ENCODE measurements around the gene ADAMTS5. TPM values are rescaled to one million over a fixed set of nuclear protein-coding genes. Genes with fewer than 3 reads are reported as not detected.

Gene ADAMTS5
- total RNA-seq, 1 donor from 2014 or later = 17.3 TPM

- no peaks in the 10 kb centered on the region for H3K27me3 ChIP-seq (ENCODE audit: control insufficient read depth, insufficient read depth, low read length)
- no peaks in the 10 kb centered on the region for H3K36me3 ChIP-seq (ENCODE audit: control insufficient read depth, insufficient read depth, low read length)
- DNase-seq (ENCODE audit: low read depth) = no peak
- no peak for TF ChIP-seq CTCF (IDR thresholded peaks at IDR 0.05; ENCODE audit: insufficient read depth, low read length, poor library complexity, severe bottlenecking)
- no peak overlapping the region for H3K4me3 ChIP-seq (ENCODE audit: low read depth, low read length)
Measured at GRCh38 chr21:26956813-26957212, 10.1 kb downstream of the ADAMTS5 start.

- TF ChIP-seq CTCF (IDR thresholded peaks at IDR 0.05; ENCODE audit: insufficient read depth, low read length, poor library complexity, severe bottlenecking) = no peak
- Histone ChIP-seq H3K36me3 (ENCODE audit: control insufficient read depth, insufficient read depth, low read length) (no peaks in the 10 kb centered on the region), H3K4me3 (ENCODE audit: low read depth, low read length) (no peak overlapping the region), H3K27me3 (ENCODE audit: control insufficient read depth, insufficient read depth, low read length) (no peaks in the 10 kb centered on the region)
- no peak for DNase-seq (ENCODE audit: low read depth)
Measured at GRCh38 chr21:26956216-26956615, 10.7 kb downstream of the ADAMTS5 start.

GRCh38 chr21:26954662-26955121 is 12.2 kb downstream of the ADAMTS5 start:
- no peaks in the 10 kb centered on the region for H3K27me3 ChIP-seq (ENCODE audit: control insufficient read depth, insufficient read depth, low read length)

GRCh38 chr21:26952374-26953066 is 14.4 kb downstream of the ADAMTS5 start:
- DNase-seq (ENCODE audit: low read depth) = no peak
- no peaks in the 10 kb centered on the region for H3K36me3 ChIP-seq (ENCODE audit: control insufficient read depth, insufficient read depth, low read length)
- H3K27me3 ChIP-seq (ENCODE audit: control insufficient read depth, insufficient read depth, low read length) = no peaks in the 10 kb centered on the region
- H3K4me3 ChIP-seq (ENCODE audit: low read depth, low read length) = no peak overlapping the region
- TF ChIP-seq CTCF (IDR thresholded peaks at IDR 0.05; ENCODE audit: insufficient read depth, low read length, poor library complexity, severe bottlenecking) = no peak

More at GRCh38 chr21:26954662-26955121, 12.2 kb downstream of the ADAMTS5 start:
- Histone ChIP-seq H3K36me3 (ENCODE audit: control insufficient read depth, insufficient read depth, low read length) (no peaks in the 10 kb centered on the region), H3K4me3 (ENCODE audit: low read depth, low read length) (no peak overlapping the region)
- no peak for TF ChIP-seq CTCF (IDR thresholded peaks at IDR 0.05; ENCODE audit: insufficient read depth, low read length, poor library complexity, severe bottlenecking)
- no peak for DNase-seq (ENCODE audit: low read depth)

GRCh38 chr21:26949830-26950229 is 17.1 kb downstream of the ADAMTS5 start:
- H3K36me3 ChIP-seq (ENCODE audit: control insufficient read depth, insufficient read depth, low read length) = no peaks in the 10 kb centered on the region
- H3K4me3 ChIP-seq (ENCODE audit: low read depth, low read length) = no peak overlapping the region
- no peak for DNase-seq (ENCODE audit: low read depth)
- TF ChIP-seq CTCF (IDR thresholded peaks at IDR 0.05; ENCODE audit: insufficient read depth, low read length, poor library complexity, severe bottlenecking) = no peak
- no peaks in the 10 kb centered on the region for H3K27me3 ChIP-seq (ENCODE audit: control insufficient read depth, insufficient read depth, low read length)

- TF ChIP-seq CTCF (IDR thresholded peaks at IDR 0.05; ENCODE audit: insufficient read depth, low read length, poor library complexity, severe bottlenecking) = no peak
- H3K36me3 ChIP-seq (ENCODE audit: control insufficient read depth, insufficient read depth, low read length) = no peaks in the 10 kb centered on the region
- H3K4me3 ChIP-seq (ENCODE audit: low read depth, low read length) = no peak overlapping the region
- DNase-seq (ENCODE audit: low read depth) = no peak
- H3K27me3 ChIP-seq (ENCODE audit: control insufficient read depth, insufficient read depth, low read length) = no peaks in the 10 kb centered on the region
Measured at GRCh38 chr21:26948194-26948593, 18.7 kb downstream of the ADAMTS5 start.
